SU-DHL-6 (cell line): ENCODE results near the gene GALNT12.

Source experiments
- H2AFZ ChIP-seq: fragments of 200-600 bp; sonication (generic); 2 replicates; pipeline ENCODE4 v1.6.1; 2014; ENCODE audit warnings: low read depth, mild to moderate bottlenecking, moderate library complexity, mixed read lengths, antibody characterized with exemption, low read length; ENCODE audit not compliant: severe bottlenecking
- H3F3A ChIP-seq: fragments of 200-600 bp; shearing (Covaris generic); 2 replicates; pipeline ENCODE4 v1.6.0; 2016; ENCODE audit warnings: antibody characterized with exemption, mild to moderate bottlenecking; ENCODE audit not compliant: insufficient read depth
- H3K27ac ChIP-seq: fragments of 200-600 bp; sonication (generic); 2 replicates; pipeline ENCODE4 v1.5.1; 2016; ENCODE audit warnings: low read depth, mild to moderate bottlenecking, low read length, moderate library complexity, mixed read lengths
- H3K27me3 ChIP-seq: fragments of 200-600 bp; sonication (generic), shearing (Covaris generic); 2 replicates; pipeline ENCODE4 v1.6.0; 2014; ENCODE audit warnings: mild to moderate bottlenecking, low read length
- H3K36me3 ChIP-seq: fragments of 200-600 bp; sonication (generic); 2 replicates; pipeline ENCODE4 v1.6.1; 2014; ENCODE audit warnings: mild to moderate bottlenecking, low read length, mixed read lengths
- H3K4me2 ChIP-seq: fragments of 300-600, 200-600 bp; shearing (Covaris generic), sonication (generic); 2 replicates; pipeline ENCODE4 v1.6.0; 2014; ENCODE audit warnings: low read length, low read depth, mild to moderate bottlenecking; ENCODE audit not compliant: poor library complexity, severe bottlenecking
- H3K4me3 ChIP-seq: fragments of 200-600 bp; sonication (generic); 2 replicates; pipeline ENCODE4 v1.5.1; 2014; ENCODE audit warnings: antibody characterized with exemption, low read length, mild to moderate bottlenecking, mixed read lengths; ENCODE audit not compliant: insufficient read depth, poor library complexity, severe bottlenecking
- H3K79me2 ChIP-seq: fragments of 200-600 bp; sonication (generic); 2 replicates; pipeline ENCODE4 v1.6.1; 2014; ENCODE audit warnings: mild to moderate bottlenecking, low read length, moderate library complexity; ENCODE audit not compliant: insufficient read depth
- H3K9ac ChIP-seq: fragments of 200-600 bp; sonication (generic); 2 replicates; pipeline ENCODE4 v1.7.0; 2014; ENCODE audit warnings: mild to moderate bottlenecking, low read length
- H3K9me2 ChIP-seq: fragments of 200-600 bp; sonication (generic); replicated peaks from 2 replicates; pipeline ENCODE4 v1.6.1; 2014; ENCODE audit warnings: low read length; ENCODE audit not compliant: insufficient read depth
- H3K9me3 ChIP-seq: fragments of 200-600 bp; sonication (generic); 2 replicates; pipeline ENCODE4 v1.6.1; 2014; ENCODE audit warnings: low read length, mixed read lengths; ENCODE audit not compliant: insufficient read depth
- H4K20me1 ChIP-seq: fragments of 200-600 bp; sonication (generic); 2 replicates; pipeline ENCODE4 v1.6.1; 2014; ENCODE audit warnings: low read depth, mild to moderate bottlenecking, antibody characterized with exemption, low read length, moderate library complexity, mixed read lengths
- EZH2phosphoT487 ChIP-seq: fragments of 200-600 bp; sonication (generic), shearing (Covaris generic); conservative IDR thresholded peaks from 2 replicates; pipeline ENCODE4 v1.6.1; 2018; ENCODE audit warnings: mild to moderate bottlenecking, antibody characterized with exemption, low read length, moderate library complexity, mixed read lengths
- TF ChIP-seq, protein P1 (sequence below): fragments of 200-600 bp; sonication (generic); IDR thresholded peaks from one replicate; pipeline ENCODE4 v1.5.1; 2017; ENCODE audit warnings: antibody characterized with exemption, mild to moderate bottlenecking, low read length, moderate library complexity; ENCODE audit not compliant: insufficient read depth, poor library complexity, severe bottlenecking

The GALNT12 gene

DNA sequence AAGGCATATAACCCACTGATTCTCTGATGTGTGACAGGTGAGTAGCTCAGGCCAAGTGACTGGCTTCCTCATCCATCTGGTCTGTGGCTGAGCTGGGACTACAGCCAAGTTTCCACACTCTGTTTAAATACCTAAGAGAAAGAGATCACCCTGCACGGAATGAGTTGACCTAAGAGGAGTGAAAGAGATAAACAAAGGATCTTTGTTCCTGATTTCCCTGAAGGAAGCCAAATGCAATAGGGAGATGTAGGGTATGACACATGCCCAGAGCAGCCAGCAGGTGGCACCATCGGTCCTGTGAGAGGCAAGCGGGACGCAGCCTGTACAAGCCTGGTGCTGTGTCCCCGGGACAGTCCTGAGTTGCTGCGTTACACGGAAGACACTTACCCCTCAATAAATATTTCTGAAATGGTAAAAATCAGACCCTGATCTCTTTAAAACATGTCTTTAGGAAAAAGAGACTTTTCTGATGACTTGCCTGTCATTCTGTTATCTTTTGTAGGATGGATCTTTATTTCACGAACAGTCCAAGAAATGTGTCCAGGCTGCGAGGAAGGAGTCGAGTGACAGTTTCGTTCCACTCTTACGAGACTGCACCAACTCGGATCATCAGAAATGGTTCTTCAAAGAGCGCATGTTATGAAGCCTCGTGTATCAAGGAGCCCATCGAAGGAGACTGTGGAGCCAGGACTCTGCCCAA, 41.1 kb downstream of the GALNT12 start:
- Histone ChIP-seq H3K9ac (no peak overlapping the region), H2AFZ (no peak overlapping the region), H3K4me3 (no peak overlapping the region), H3K79me2 (no peaks in the 10 kb centered on the region), H3K27ac (no peak overlapping the region), H3K4me2 (no peak overlapping the region), H3F3A (no peaks in the 10 kb centered on the region), H3K9me3 (no peaks in the 10 kb centered on the region), H3K27me3 (no peaks in the 10 kb centered on the region), H4K20me1 (no peaks in the 10 kb centered on the region), H3K36me3 (no peaks in the 10 kb centered on the region), H3K9me2 (no peaks in the 10 kb centered on the region)
- TF ChIP-seq EZH2phosphoT487 = no peak
- TF ChIP-seq, protein P1, sequence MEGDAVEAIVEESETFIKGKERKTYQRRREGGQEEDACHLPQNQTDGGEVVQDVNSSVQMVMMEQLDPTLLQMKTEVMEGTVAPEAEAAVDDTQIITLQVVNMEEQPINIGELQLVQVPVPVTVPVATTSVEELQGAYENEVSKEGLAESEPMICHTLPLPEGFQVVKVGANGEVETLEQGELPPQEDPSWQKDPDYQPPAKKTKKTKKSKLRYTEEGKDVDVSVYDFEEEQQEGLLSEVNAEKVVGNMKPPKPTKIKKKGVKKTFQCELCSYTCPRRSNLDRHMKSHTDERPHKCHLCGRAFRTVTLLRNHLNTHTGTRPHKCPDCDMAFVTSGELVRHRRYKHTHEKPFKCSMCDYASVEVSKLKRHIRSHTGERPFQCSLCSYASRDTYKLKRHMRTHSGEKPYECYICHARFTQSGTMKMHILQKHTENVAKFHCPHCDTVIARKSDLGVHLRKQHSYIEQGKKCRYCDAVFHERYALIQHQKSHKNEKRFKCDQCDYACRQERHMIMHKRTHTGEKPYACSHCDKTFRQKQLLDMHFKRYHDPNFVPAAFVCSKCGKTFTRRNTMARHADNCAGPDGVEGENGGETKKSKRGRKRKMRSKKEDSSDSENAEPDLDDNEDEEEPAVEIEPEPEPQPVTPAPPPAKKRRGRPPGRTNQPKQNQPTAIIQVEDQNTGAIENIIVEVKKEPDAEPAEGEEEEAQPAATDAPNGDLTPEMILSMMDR = peak; percentile 89

DNA sequence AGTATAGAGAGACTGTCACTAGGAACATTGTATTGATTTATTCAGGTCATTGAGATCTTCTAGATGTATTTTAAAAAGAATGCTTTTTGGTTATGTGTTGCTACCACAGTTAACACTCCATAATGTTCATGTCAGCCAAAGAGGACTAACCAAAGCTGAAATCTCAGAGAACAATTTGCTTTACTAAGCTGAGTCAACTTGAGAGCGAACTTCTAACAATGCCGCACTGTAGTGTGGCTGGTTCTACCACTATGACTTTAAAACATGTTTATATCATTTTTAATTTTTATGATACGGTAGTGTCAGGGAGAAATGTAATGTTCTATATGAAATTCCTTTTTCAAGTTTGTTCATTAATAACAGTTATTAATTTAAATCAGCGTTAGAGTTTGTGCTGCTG, 42.1 kb downstream of the GALNT12 start:
- no peak for TF ChIP-seq EZH2phosphoT487
- TF ChIP-seq, protein P1 = no peak
- Histone ChIP-seq H3K4me3 (no peak overlapping the region), H3K27me3 (no peaks in the 10 kb centered on the region)

DNA sequence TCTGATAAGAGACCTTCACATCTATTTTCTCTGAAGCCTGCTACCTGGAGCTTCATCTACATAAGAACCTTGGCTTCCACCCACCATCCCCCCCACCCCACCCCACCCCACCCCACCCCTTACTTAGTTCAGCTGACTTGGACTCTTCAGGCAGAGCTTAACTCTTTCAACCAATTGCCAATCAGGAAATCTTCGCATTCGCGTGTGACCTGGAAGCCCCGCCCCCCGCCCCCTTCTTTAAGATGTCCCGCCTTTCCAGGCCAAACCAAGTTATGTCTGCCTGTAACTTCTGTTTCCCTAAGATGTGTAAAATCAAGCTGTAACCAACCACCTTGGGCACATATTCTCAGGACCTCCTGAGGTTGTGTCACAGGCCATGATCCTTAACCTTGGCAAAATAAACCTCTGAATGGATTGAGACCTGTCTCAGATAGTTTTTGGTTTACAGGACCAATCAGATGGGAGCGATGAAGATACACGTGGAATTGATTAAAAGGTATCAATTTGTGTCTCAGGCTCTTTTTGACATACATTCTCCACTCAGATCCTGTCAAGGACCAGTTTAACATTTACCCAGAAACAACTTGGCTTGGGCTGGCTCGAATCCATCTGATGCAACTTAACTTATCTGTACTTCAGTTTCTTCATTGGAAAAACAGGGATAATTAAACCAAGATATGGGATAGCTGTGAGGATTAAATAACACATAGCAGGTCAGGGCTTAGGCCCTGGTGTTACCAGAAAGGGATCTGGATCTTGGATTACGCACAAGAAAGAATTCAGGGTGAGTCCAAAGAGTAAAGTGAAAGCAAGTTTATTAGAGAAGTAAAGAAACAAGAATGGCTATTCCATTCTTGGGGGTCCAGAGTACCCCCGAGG, 43.6 kb downstream of the GALNT12 start:
- Histone ChIP-seq H2AFZ (no peak overlapping the region), H3K9me3 (no peaks in the 10 kb centered on the region), H3K9ac (no peak overlapping the region), H3K27ac (no peak overlapping the region), H3F3A (no peaks in the 10 kb centered on the region), H3K27me3 (no peaks in the 10 kb centered on the region), H3K4me3 (no peak overlapping the region), H3K36me3 (no peaks in the 10 kb centered on the region), H3K79me2 (no peaks in the 10 kb centered on the region), H3K4me2 (no peak overlapping the region), H4K20me1 (no peaks in the 10 kb centered on the region), H3K9me2 (no peaks in the 10 kb centered on the region)
- TF ChIP-seq EZH2phosphoT487 = no peak
- TF ChIP-seq, protein P1 = no peak

More for the DNA sequence above, 42.1 kb downstream of the GALNT12 start:
- Histone ChIP-seq H3K79me2 (no peaks in the 10 kb centered on the region), H3K9ac (no peak overlapping the region), H4K20me1 (no peaks in the 10 kb centered on the region), H3K4me2 (no peak overlapping the region), H2AFZ (no peak overlapping the region), H3F3A (no peaks in the 10 kb centered on the region), H3K36me3 (no peaks in the 10 kb centered on the region), H3K27ac (no peak overlapping the region), H3K9me2 (no peaks in the 10 kb centered on the region), H3K9me3 (no peaks in the 10 kb centered on the region)
